ENCODE measurements around the gene HSPH1.

The HSPH1 gene

GRCh38 chr13:31122544-31123260, 39.0 kb downstream of the HSPH1 start:
- Histone ChIP-seq H3K9ac (ENCODE audit: low read length) (no peak overlapping the region), H3K9me3 (ENCODE audit: low read length) (no peaks in the 10 kb centered on the region), H3K4me1 (ENCODE audit: insufficient read depth, low read length) (no peaks in the 10 kb centered on the region), H3K27me3 (ENCODE audit: control insufficient read depth in 1 of 2, insufficient read depth in 2 of 2, low read length in 2 of 2) (peaks cover 4 to 6% of the 10 kb centered on the region in 2 donors), H3K27ac (ENCODE audit: low read depth, low read length) (no peak overlapping the region), H3K4me3 (ENCODE audit: low read depth in 1 of 2, low read length in 2 of 2) (no peak overlapping the region), H3K36me3 (ENCODE audit: insufficient read depth, low read length) (no peaks in the 10 kb centered on the region)

GRCh38 chr13:31122143-31122542, 39.6 kb downstream of the HSPH1 start:
- Histone ChIP-seq H3K9me3 (ENCODE audit: low read length) (no peaks in the 10 kb centered on the region), H3K27me3 (ENCODE audit: control insufficient read depth in 1 of 2, insufficient read depth in 2 of 2, low read length in 2 of 2) (peaks cover 4 to 6% of the 10 kb centered on the region in 2 donors), H3K27ac (ENCODE audit: low read depth, low read length) (no peak overlapping the region), H3K9ac (ENCODE audit: low read length) (no peak overlapping the region), H3K4me3 (ENCODE audit: low read depth in 1 of 2, low read length in 2 of 2) (no peak overlapping the region), H3K4me1 (ENCODE audit: insufficient read depth, low read length) (no peaks in the 10 kb centered on the region), H3K36me3 (ENCODE audit: insufficient read depth, low read length) (no peaks in the 10 kb centered on the region)

- no peak overlapping the region for H3K4me3 ChIP-seq (ENCODE audit: low read depth in 1 of 2, low read length in 2 of 2)
- H3K27ac ChIP-seq (ENCODE audit: low read depth, low read length): no peak overlapping the region
- H3K9me3 ChIP-seq (ENCODE audit: low read length): no peaks in the 10 kb centered on the region
- no peaks in the 10 kb centered on the region for H3K4me1 ChIP-seq (ENCODE audit: insufficient read depth, low read length)
- peaks cover 4 to 6% of the 10 kb centered on the region in 2 donors for H3K27me3 ChIP-seq (ENCODE audit: control insufficient read depth in 1 of 2, insufficient read depth in 2 of 2, low read length in 2 of 2)
- H3K9ac ChIP-seq (ENCODE audit: low read length): no peak overlapping the region
- H3K36me3 ChIP-seq (ENCODE audit: insufficient read depth, low read length): no peaks in the 10 kb centered on the region
Measured at GRCh38 chr13:31121379-31122140, 40.1 kb downstream of the HSPH1 start.

- H3K4me3 ChIP-seq (ENCODE audit: low read depth in 1 of 2, low read length in 2 of 2): no peak overlapping the region
- H3K9me3 ChIP-seq (ENCODE audit: low read length): no peaks in the 10 kb centered on the region
- peaks cover 0 to 6% of the 10 kb centered on the region in 2 donors for H3K27me3 ChIP-seq (ENCODE audit: control insufficient read depth in 1 of 2, insufficient read depth in 2 of 2, low read length in 2 of 2)
- H3K27ac ChIP-seq (ENCODE audit: low read depth, low read length): no peak overlapping the region
- H3K36me3 ChIP-seq (ENCODE audit: insufficient read depth, low read length): no peaks in the 10 kb centered on the region
- no peaks in the 10 kb centered on the region for H3K4me1 ChIP-seq (ENCODE audit: insufficient read depth, low read length)
- H3K9ac ChIP-seq (ENCODE audit: low read length): no peak overlapping the region
Measured at GRCh38 chr13:31119966-31120700, 41.6 kb downstream of the HSPH1 start.

- Histone ChIP-seq H3K9me3 (ENCODE audit: low read length) (no peaks in the 10 kb centered on the region), H3K27ac (ENCODE audit: low read depth, low read length) (no peak overlapping the region), H3K36me3 (ENCODE audit: insufficient read depth, low read length) (no peaks in the 10 kb centered on the region), H3K27me3 (ENCODE audit: control insufficient read depth in 1 of 2, insufficient read depth in 2 of 2, low read length in 2 of 2) (peaks cover 0 to 6% of the 10 kb centered on the region in 2 donors), H3K9ac (ENCODE audit: low read length) (no peak overlapping the region), H3K4me3 (ENCODE audit: low read depth in 1 of 2, low read length in 2 of 2) (no peak overlapping the region), H3K4me1 (ENCODE audit: insufficient read depth, low read length) (no peaks in the 10 kb centered on the region)
Measured at GRCh38 chr13:31119526-31119925, 42.2 kb downstream of the HSPH1 start.

- no peak overlapping the region for H3K9ac ChIP-seq (ENCODE audit: low read length)
- no peak overlapping the region for H3K4me3 ChIP-seq (ENCODE audit: low read depth in 1 of 2, low read length in 2 of 2)
- H3K4me1 ChIP-seq (ENCODE audit: insufficient read depth, low read length): no peaks in the 10 kb centered on the region
- H3K9me3 ChIP-seq (ENCODE audit: low read length): no peaks in the 10 kb centered on the region
- peaks cover 0 to 6% of the 10 kb centered on the region in 2 donors for H3K27me3 ChIP-seq (ENCODE audit: control insufficient read depth in 1 of 2, insufficient read depth in 2 of 2, low read length in 2 of 2)
- no peaks in the 10 kb centered on the region for H3K36me3 ChIP-seq (ENCODE audit: insufficient read depth, low read length)
- no peak overlapping the region for H3K27ac ChIP-seq (ENCODE audit: low read depth, low read length)
Measured at GRCh38 chr13:31116224-31116623, 45.5 kb downstream of the HSPH1 start.

- Histone ChIP-seq H3K9ac (ENCODE audit: low read length) (no peak overlapping the region), H3K27me3 (ENCODE audit: control insufficient read depth in 1 of 2, insufficient read depth in 2 of 2, low read length in 2 of 2) (peaks cover 0 to 6% of the 10 kb centered on the region in 2 donors), H3K9me3 (ENCODE audit: low read length) (no peaks in the 10 kb centered on the region), H3K4me1 (ENCODE audit: insufficient read depth, low read length) (no peaks in the 10 kb centered on the region), H3K27ac (ENCODE audit: low read depth, low read length) (no peak overlapping the region), H3K4me3 (ENCODE audit: low read depth in 1 of 2, low read length in 2 of 2) (no peak overlapping the region), H3K36me3 (ENCODE audit: insufficient read depth, low read length) (no peaks in the 10 kb centered on the region)
Measured at GRCh38 chr13:31115616-31116015, 46.1 kb downstream of the HSPH1 start.

GRCh38 chr13:31114641-31115040, 47.1 kb downstream of the HSPH1 start:
- no peak overlapping the region for H3K4me3 ChIP-seq (ENCODE audit: low read depth in 1 of 2, low read length in 2 of 2)
- no peaks in the 10 kb centered on the region for H3K9me3 ChIP-seq (ENCODE audit: low read length)
- no peaks in the 10 kb centered on the region for H3K36me3 ChIP-seq (ENCODE audit: insufficient read depth, low read length)
- H3K9ac ChIP-seq (ENCODE audit: low read length): no peak overlapping the region
- no peaks in the 10 kb centered on the region for H3K4me1 ChIP-seq (ENCODE audit: insufficient read depth, low read length)
- H3K27ac ChIP-seq (ENCODE audit: low read depth, low read length): no peak overlapping the region
- peaks cover 0 to 3% of the 10 kb centered on the region in 2 donors for H3K27me3 ChIP-seq (ENCODE audit: control insufficient read depth in 1 of 2, insufficient read depth in 2 of 2, low read length in 2 of 2)

GRCh38 chr13:31111136-31111535, 50.6 kb downstream of the HSPH1 start:
- Histone ChIP-seq H3K9ac (ENCODE audit: low read length) (no peak overlapping the region), H3K36me3 (ENCODE audit: insufficient read depth, low read length) (no peaks in the 10 kb centered on the region), H3K4me1 (ENCODE audit: insufficient read depth, low read length) (no peaks in the 10 kb centered on the region), H3K27ac (ENCODE audit: low read depth, low read length) (no peak overlapping the region), H3K9me3 (ENCODE audit: low read length) (no peaks in the 10 kb centered on the region), H3K27me3 (ENCODE audit: control insufficient read depth in 1 of 2, insufficient read depth in 2 of 2, low read length in 2 of 2) (no peaks in the 10 kb centered on the region), H3K4me3 (ENCODE audit: low read depth in 1 of 2, low read length in 2 of 2) (no peak overlapping the region)

GRCh38 chr13:31110617-31111016, 51.1 kb downstream of the HSPH1 start:
- no peaks in the 10 kb centered on the region for H3K36me3 ChIP-seq (ENCODE audit: insufficient read depth, low read length)
- H3K9me3 ChIP-seq (ENCODE audit: low read length): no peaks in the 10 kb centered on the region
- H3K4me3 ChIP-seq (ENCODE audit: low read depth in 1 of 2, low read length in 2 of 2): no peak overlapping the region
- no peaks in the 10 kb centered on the region for H3K27me3 ChIP-seq (ENCODE audit: control insufficient read depth in 1 of 2, insufficient read depth in 2 of 2, low read length in 2 of 2)
- no peak overlapping the region for H3K9ac ChIP-seq (ENCODE audit: low read length)
- no peak overlapping the region for H3K27ac ChIP-seq (ENCODE audit: low read depth, low read length)
- no peaks in the 10 kb centered on the region for H3K4me1 ChIP-seq (ENCODE audit: insufficient read depth, low read length)

- H3K9me3 ChIP-seq (ENCODE audit: low read length): no peaks in the 10 kb centered on the region
- H3K36me3 ChIP-seq (ENCODE audit: insufficient read depth, low read length): no peaks in the 10 kb centered on the region
- no peaks in the 10 kb centered on the region for H3K4me1 ChIP-seq (ENCODE audit: insufficient read depth, low read length)
- H3K27me3 ChIP-seq (ENCODE audit: control insufficient read depth in 1 of 2, insufficient read depth in 2 of 2, low read length in 2 of 2): no peaks in the 10 kb centered on the region
- no peak overlapping the region for H3K9ac ChIP-seq (ENCODE audit: low read length)
- no peak overlapping the region for H3K27ac ChIP-seq (ENCODE audit: low read depth, low read length)
- no peak overlapping the region for H3K4me3 ChIP-seq (ENCODE audit: low read depth in 1 of 2, low read length in 2 of 2)
Measured at GRCh38 chr13:31110169-31110568, 51.5 kb downstream of the HSPH1 start.

Data from muscle layer of colon (tissue), 2 donors.